Fibroblast of lung (primary cell): Measurements from ENCODE around the gene ACAA1.

Experiments used
- EZH2 ChIP-seq: IDR thresholded peaks from 2 replicates; pipeline ENCODE4 v1.5.1; 2012; ENCODE audit warnings: low read length, control low read depth, mild to moderate bottlenecking; ENCODE audit errors: missing control alignments
- TF ChIP-seq, protein P1 (sequence below), 2 donors: IDR thresholded peaks in 1 of 2; conservative IDR thresholded peaks in 1 of 2; 1 replicate in 1 of 2; 2 replicates in 1 of 2; pipeline ENCODE4 v1.5.1; 2011 to 2012; ENCODE audit warnings: low read length in 2 of 2, control low read depth in 1 of 2, inconsistent platforms in 1 of 2, low read depth in 1 of 2, mild to moderate bottlenecking in 1 of 2

DNA sequence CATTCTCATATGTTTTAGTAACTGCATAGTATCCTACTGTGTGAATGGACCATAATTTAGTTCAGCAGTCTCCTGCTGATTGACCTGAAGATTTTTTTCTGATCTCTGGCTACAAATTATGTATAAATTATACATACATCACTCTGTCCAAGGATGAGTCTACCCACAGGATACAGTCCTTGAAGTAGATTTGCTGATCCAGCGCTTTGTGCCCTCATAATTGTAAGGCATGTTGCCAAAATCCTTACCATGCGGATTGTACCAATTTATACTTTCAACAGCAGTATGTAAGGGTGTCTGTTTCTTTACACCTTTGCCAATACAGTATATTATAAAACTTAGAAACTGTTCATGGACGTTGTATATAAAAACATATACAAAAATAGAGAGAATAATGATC, 46.5 kb downstream of the ACAA1 start:
- TF ChIP-seq EZH2, result no peak
- TF ChIP-seq, protein P1, sequence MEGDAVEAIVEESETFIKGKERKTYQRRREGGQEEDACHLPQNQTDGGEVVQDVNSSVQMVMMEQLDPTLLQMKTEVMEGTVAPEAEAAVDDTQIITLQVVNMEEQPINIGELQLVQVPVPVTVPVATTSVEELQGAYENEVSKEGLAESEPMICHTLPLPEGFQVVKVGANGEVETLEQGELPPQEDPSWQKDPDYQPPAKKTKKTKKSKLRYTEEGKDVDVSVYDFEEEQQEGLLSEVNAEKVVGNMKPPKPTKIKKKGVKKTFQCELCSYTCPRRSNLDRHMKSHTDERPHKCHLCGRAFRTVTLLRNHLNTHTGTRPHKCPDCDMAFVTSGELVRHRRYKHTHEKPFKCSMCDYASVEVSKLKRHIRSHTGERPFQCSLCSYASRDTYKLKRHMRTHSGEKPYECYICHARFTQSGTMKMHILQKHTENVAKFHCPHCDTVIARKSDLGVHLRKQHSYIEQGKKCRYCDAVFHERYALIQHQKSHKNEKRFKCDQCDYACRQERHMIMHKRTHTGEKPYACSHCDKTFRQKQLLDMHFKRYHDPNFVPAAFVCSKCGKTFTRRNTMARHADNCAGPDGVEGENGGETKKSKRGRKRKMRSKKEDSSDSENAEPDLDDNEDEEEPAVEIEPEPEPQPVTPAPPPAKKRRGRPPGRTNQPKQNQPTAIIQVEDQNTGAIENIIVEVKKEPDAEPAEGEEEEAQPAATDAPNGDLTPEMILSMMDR (conservative IDR thresholded peaks at IDR 0.05 in 1 of 2, IDR thresholded peaks at IDR 0.05 in 1 of 2; ENCODE audit: low read depth in 1 of 2, low read length in 2 of 2), result no peak
